ENCODE results near the gene NEK9.

GRCh38 chr14:75150150-75150549 is 23.3 kb upstream of the NEK9 start:
- no peak for TF ChIP-seq EZH2 (IDR thresholded peaks at IDR 0.05; ENCODE audit: insufficient read depth, poor library complexity, severe bottlenecking)
- TF ChIP-seq EZH2phosphoT487 (IDR thresholded peaks at IDR 0.05; ENCODE audit: insufficient read depth, low read depth) = no peak

Data from GM23248 (cell line).